Adrenal gland (tissue), 5 donors: ENCODE data around the gene KCNK18.

Experiments
- POLR2A ChIP-seq, 2 donors: fragments of 450-650 bp; IDR thresholded peaks; one replicate each; pipeline ENCODE4 v1.6.1; 2017; ENCODE audit warnings: antibody characterized with exemption in 2 of 2, mild to moderate bottlenecking in 2 of 2, moderate library complexity in 1 of 2
- TF ChIP-seq, protein P1 (sequence below), 6 experiments: fragments of 450-650 bp in 4 of 6; fragments of 200-600 bp in 2 of 6; sonication (generic) in 1 of 6; IDR thresholded peaks; 1 replicate in 5 of 6; 2 replicates in 1 of 6; pipeline versions ENCODE4 v1.5.1 to v1.8.0; 2016 to 2021; ENCODE audit warnings: antibody characterized with exemption in 6 of 6, mild to moderate bottlenecking in 2 of 6, moderate library complexity in 1 of 6
- donor health status: DM: no; HTN: no; CAD: no.

DNA sequence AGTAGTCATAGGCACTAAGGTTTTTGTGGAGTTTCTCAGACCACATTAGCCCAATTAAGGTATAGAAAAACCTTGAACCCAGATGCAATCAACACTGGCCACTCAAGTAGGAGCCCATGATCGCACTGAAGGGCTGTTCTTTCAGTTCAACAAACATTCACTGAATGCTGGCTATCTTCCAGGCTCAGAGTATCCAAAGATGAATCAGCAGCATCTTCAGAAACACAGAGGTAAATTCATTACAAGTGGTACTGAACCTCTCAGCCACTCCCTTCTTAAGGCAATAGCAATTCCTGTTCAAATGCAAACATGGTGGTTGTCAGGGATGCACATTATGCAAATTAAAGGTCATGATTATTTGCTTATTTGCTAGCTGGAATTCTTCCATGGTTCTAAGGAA, 17.1 kb downstream of the KCNK18 start:
- TF ChIP-seq, protein P1, sequence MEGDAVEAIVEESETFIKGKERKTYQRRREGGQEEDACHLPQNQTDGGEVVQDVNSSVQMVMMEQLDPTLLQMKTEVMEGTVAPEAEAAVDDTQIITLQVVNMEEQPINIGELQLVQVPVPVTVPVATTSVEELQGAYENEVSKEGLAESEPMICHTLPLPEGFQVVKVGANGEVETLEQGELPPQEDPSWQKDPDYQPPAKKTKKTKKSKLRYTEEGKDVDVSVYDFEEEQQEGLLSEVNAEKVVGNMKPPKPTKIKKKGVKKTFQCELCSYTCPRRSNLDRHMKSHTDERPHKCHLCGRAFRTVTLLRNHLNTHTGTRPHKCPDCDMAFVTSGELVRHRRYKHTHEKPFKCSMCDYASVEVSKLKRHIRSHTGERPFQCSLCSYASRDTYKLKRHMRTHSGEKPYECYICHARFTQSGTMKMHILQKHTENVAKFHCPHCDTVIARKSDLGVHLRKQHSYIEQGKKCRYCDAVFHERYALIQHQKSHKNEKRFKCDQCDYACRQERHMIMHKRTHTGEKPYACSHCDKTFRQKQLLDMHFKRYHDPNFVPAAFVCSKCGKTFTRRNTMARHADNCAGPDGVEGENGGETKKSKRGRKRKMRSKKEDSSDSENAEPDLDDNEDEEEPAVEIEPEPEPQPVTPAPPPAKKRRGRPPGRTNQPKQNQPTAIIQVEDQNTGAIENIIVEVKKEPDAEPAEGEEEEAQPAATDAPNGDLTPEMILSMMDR (IDR thresholded peaks at IDR 0.05): no peak
- no peak for TF ChIP-seq POLR2A (IDR thresholded peaks at IDR 0.05)
